Smooth muscle cell (in vitro differentiated cells): ENCODE data around the gene MOV10L1. TPM values are rescaled to one million over a fixed set of nuclear protein-coding genes. Genes with fewer than 3 reads are reported as not detected.
A peak's percentile ranks its signal among the peaks of the same experiment; 100 is the strongest.

Experiments
- DNase-seq: peaks from one replicate; lab custom pipeline; 2025; ENCODE audit not compliant: unreplicated experiment; lab: John Stamatoyannopoulos, UW
- H2AFZ ChIP-seq: fragments of 200-600 bp; sonication (generic); 2 replicates; pipeline ENCODE4 v1.6.0; 2016; ENCODE audit warnings: antibody characterized with exemption, low read depth, mild to moderate bottlenecking
- H3F3A ChIP-seq: fragments of 200-600 bp; sonication (generic); 2 replicates; pipeline ENCODE4 v1.6.0; 2017; ENCODE audit warnings: antibody characterized with exemption, low read depth
- H3K27ac ChIP-seq: fragments of 200-600 bp; sonication (generic); 2 replicates; pipeline ENCODE4 v1.5.1; 2016; ENCODE audit warnings: low read depth, mild to moderate bottlenecking
- H3K27me3 ChIP-seq: fragments of 200-600 bp; sonication (generic); 2 replicates; pipeline ENCODE4 v1.6.1; 2016; ENCODE audit warnings: low read depth, mild to moderate bottlenecking
- H3K36me3 ChIP-seq: fragments of 200-600 bp; sonication (generic); 2 replicates; pipeline ENCODE4 v1.5.1; 2016; ENCODE audit warnings: low read depth
- H3K4me1 ChIP-seq: fragments of 200-600 bp; sonication (generic); 2 replicates; pipeline ENCODE4 v1.5.1; 2016; ENCODE audit warnings: low read depth
- H3K4me2 ChIP-seq: fragments of 200-600 bp; sonication (generic); 2 replicates; pipeline ENCODE4 v1.6.0; 2016; ENCODE audit warnings: mild to moderate bottlenecking
- H3K4me3 ChIP-seq: fragments of 200-600 bp; sonication (generic); 2 replicates; pipeline ENCODE4 v1.5.1; 2016; ENCODE audit warnings: mild to moderate bottlenecking
- H3K79me2 ChIP-seq: fragments of 200-600 bp; sonication (generic); 2 replicates; pipeline ENCODE4 v1.6.0; 2016; ENCODE audit warnings: low read depth, mild to moderate bottlenecking
- H3K9ac ChIP-seq: fragments of 200-600 bp; sonication (generic); 2 replicates; pipeline ENCODE4 v1.6.0; 2016; ENCODE audit warnings: low read depth
- H3K9me3 ChIP-seq: fragments of 200-600 bp; sonication (generic); replicated peaks from 2 replicates; pipeline ENCODE4 v1.5.1; 2016; ENCODE audit warnings: low read depth
- H4K20me1 ChIP-seq: fragments of 200-600 bp; sonication (generic); 2 replicates; pipeline ENCODE4 v1.6.0; 2016; ENCODE audit warnings: low read depth
- CTCF ChIP-seq: fragments of 200-600 bp; sonication (generic); IDR thresholded peaks from 2 replicates; pipeline ENCODE4 v1.5.1; 2017; ENCODE audit warnings: borderline replicate concordance, mild to moderate bottlenecking, antibody characterized with exemption; ENCODE audit not compliant: insufficient read depth, poor library complexity, severe bottlenecking
- WGBS: methylation state at CpG from one replicate; pipeline ENCODE4 v1.1.7; 2016; ENCODE audit warnings: low lambda C conversion rate; 5-methylcytosine and 5-hydroxymethylcytosine counted together
- polyA plus RNA-seq: library from polyadenylated mRNA; unstranded; fragments of >200 nt; fragmentation: Nextera tagmentation; extraction: Ambion mirVana; gene quantifications from 2 replicates; pipeline ENCODE4 v1.2.1, GENCODE V29; 2016
- total RNA-seq: library from RNA; depleted of rRNA; stranded (reverse); fragments of >200 nt; gene quantifications from 2 replicates; pipeline ENCODE4 v1.2.3, GENCODE V29; 2014

The MOV10L1 gene
- total and polyA plus RNA-seq, 2 experiments from 2014 or later: 0.10 to 0.85 TPM

- Histone ChIP-seq H4K20me1 (no peaks in the 10 kb centered on the region), H3K79me2 (no peaks in the 10 kb centered on the region), H3K27ac (no peak overlapping the region), H3K9me3 (no peaks in the 10 kb centered on the region), H3F3A (no peaks in the 10 kb centered on the region), H3K27me3 (no peaks in the 10 kb centered on the region), H3K9ac (no peak overlapping the region), H3K36me3 (no peaks in the 10 kb centered on the region), H2AFZ (no peak overlapping the region), H3K4me1 (no peaks in the 10 kb centered on the region), H3K4me2 (peak overlapping the region; percentile 93), H3K4me3 (peak overlapping the region; percentile 57)
- 69% methylated on average over 15 of the region's 15 CpGs for WGBS
- DNase-seq: no peak
- TF ChIP-seq CTCF: no peak
Measured at GRCh38 chr22:50171319-50171964, 81.6 kb downstream of the MOV10L1 start.

DNA sequence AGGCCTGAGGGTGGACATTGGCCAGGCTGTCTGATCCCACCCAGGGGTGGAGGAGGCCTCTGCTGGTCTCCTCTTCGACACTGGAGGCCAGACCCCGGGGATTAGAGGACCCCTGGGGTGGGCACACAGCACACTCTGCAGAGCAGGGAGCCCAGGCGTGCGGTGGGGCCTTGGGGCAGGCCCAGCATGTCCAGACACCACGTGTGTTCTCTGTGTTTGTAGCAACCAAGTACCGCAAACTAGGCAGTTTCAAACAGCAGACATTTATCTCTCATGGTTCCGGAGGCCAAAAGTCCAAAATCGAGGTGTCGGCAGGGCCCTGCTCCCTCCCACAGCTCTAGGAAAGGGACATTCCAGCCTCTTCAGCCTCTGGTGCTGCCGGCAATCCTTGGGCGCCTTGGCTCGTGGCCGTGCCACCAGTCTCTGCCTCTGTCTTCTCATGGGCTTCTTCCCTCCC lies 82.2 kb downstream of the MOV10L1 start:
- H3K27me3 ChIP-seq: no peaks in the 10 kb centered on the region
- no peaks in the 10 kb centered on the region for H3K36me3 ChIP-seq
- H3K4me3 ChIP-seq: no peak overlapping the region
- H3K4me1 ChIP-seq: no peaks in the 10 kb centered on the region
- no peaks in the 10 kb centered on the region for H3K9me3 ChIP-seq
- H4K20me1 ChIP-seq: no peaks in the 10 kb centered on the region
- H2AFZ ChIP-seq: no peak overlapping the region
- H3K4me2 ChIP-seq: peak overlapping the region; percentile 93
- TF ChIP-seq CTCF: no peak
- WGBS: 81% methylated on average over 13 of the region's 13 CpGs
- DNase-seq: no peak
- no peak overlapping the region for H3K27ac ChIP-seq
- no peaks in the 10 kb centered on the region for H3K79me2 ChIP-seq
- no peak overlapping the region for H3K9ac ChIP-seq
- H3F3A ChIP-seq: no peaks in the 10 kb centered on the region

GRCh38 chr22:50173311-50173982 lies 83.6 kb downstream of the MOV10L1 start:
- Histone ChIP-seq H3F3A (no peaks in the 10 kb centered on the region), H3K36me3 (no peaks in the 10 kb centered on the region), H4K20me1 (no peaks in the 10 kb centered on the region), H3K4me1 (no peaks in the 10 kb centered on the region), H2AFZ (no peak overlapping the region), H3K4me2 (no peak overlapping the region), H3K9me3 (no peaks in the 10 kb centered on the region), H3K4me3 (no peak overlapping the region), H3K27me3 (no peaks in the 10 kb centered on the region), H3K27ac (no peak overlapping the region), H3K9ac (no peak overlapping the region), H3K79me2 (no peaks in the 10 kb centered on the region)
- no peak for TF ChIP-seq CTCF
- WGBS: 95% methylated on average over 26 of the region's 26 CpGs
- no peak for DNase-seq
